Measurements from ENCODE around the gene ZNF202.

Gene ZNF202

DNA sequence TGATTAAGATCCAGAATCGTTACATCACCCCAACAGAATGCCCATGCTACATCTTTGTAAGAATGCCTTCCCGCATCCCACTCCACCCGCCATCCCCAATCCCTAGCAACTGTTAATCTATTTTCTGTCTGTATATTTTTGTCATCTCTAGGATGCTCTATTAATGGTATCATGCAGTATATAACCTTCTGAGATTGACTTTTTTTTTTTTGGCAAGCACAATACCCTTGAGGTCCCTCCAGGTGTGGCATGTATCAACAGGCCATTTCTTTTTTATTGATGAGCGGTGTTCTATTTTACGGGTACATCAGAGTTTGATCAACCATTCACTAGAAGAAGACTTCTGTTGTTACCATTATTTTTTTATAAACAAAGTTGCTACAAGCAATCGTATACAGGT is 56.9 kb downstream of the ZNF202 start:
- DNase-seq (ENCODE audit: low read depth in 2 of 3, low spot score in 1 of 3), result no peak

DNA sequence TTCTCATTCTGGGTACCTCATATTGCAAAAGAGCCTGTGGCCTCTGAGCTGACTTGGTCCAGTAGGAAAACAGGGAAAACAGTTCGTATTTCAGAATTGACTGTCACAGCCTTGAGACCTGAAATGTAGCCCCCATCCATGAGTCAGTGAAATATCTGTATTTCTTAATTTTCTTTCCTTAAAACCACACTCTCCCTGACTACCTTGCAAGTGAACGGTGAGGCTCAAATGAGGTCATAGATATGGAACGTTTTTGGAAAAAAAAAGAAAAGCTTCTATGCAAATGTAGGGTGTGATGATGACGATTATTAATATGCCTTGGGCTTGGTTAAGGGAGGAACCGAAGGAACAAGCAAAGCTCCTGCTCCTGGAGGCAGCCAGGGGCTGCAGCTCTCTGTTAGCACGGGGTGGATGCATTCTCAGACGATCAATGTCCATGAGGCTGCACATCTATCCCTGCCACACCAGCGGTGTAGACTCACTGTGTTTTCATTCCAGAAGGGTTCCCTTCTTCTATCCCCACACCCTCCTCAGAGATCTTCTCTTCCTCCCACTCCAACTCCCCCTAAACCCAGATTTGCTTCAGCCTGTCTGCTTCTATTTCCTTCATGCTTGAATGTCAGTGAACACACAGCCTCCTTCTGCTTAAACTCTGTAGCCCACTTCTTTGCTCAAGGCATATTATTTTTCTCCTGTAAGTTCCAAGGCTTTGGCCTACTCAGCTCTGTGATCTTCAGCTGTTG is 57.9 kb downstream of the ZNF202 start:
- no peak for DNase-seq (ENCODE audit: low read depth in 2 of 3, low spot score in 1 of 3)

DNA sequence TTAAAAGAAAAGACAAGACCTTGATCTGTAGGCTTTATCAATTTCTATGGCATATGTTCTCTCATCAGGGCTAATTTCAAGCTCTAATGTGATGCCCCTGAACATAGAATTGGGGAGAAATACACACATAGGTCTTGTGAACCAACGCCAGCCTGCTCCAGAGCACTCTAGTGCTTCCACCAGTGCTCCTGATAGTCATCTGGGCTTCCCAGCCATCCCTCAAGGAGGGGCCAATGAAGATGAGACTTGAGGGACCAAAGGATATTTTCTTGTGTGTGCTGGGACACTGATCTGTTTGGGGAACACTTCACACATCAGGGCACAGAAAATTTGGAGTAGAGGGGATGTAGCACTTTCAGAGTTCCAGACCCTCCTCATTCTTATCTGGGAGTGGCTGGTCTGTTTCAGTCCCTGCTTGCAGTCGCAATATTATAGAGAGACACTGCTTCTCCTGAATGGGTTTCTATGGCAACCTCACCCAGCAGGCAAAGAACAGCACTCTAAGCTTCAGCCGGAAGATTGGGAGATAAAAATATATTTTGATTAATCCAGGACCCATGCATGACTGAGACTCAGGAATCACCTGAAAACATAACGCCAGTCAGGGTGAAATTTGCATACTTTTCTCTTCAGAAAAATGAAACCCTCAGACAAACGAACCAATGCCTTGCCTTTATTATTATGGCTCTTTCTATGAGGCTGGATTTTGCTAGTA is 58.6 kb downstream of the ZNF202 start:
- DNase-seq (ENCODE audit: low read depth in 2 of 3, low spot score in 1 of 3), result no peak

GRCh38 chr11:123681030-123681429 is 60.4 kb downstream of the ZNF202 start:
- peak in 1 of 3 donors; percentile 3 for DNase-seq (ENCODE audit: low read depth in 2 of 3, low spot score in 1 of 3)

DNA sequence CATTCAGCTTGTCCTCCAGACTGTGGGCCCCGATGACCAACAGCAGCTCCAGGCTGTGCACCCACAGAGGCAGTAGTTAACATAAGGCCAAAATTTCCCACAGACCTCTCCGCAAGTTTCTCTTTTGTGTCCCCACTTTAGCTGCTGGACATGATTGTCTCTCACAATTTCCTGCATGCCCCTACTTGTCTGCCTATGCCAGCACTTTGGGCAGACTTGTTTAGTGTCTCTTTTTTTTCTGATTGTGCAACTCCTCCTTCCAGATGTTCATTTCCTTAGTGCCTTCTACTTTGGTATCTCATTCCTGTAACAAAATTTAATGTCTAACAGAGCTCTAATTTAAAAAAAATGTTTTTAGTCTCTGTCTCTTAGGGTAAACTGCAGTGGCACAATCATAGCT is 63.2 kb downstream of the ZNF202 start:
- DNase-seq (ENCODE audit: low read depth in 2 of 3, low spot score in 1 of 3), result no peak

DNA sequence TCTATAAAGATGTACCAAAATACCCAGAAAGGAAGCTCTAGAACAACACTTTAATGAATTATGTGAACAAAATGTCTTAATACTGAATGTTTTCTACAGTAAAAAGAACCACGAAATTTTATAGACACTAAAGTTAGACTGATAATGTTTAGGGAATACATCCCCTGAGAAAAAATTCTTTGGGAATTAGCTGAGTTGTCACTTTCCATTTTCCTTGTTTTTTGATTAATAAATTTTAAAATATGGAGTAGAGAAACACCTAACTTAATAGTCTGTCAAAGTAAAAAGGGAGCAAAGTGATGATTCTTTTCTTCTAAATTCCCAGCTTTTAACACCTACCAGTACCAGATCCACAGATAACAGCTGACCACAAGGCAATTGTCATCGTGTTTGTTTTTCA is 64.0 kb downstream of the ZNF202 start:
- DNase-seq (ENCODE audit: low read depth in 2 of 3, low spot score in 1 of 3), result no peak

DNA sequence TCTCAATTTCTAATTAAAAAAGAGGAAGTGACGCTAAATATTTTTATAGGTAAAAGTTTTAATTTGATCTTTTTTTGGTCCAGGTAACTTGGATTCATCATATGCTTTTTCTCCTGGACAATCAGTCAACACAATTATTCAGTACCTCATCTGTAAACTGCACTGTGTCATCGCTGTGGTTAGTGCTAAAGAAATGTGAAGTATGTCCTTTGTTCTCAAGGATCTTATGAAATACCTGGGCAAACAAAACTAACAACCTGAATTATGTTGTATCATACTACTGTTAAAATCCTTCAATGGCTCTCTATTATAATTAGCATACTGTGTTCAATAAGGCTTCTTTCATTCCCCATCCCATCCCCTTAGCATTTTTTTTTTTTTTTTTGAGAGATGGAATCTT is 67.2 kb downstream of the ZNF202 start:
- DNase-seq (ENCODE audit: low read depth in 2 of 3, low spot score in 1 of 3), result no peak

All from stimulated activated CD4-positive, alpha-beta T cell treated with anti-CD3 and anti-CD28 coated beads, Interleukin-12 subunit alpha, Interleukin-12 subunit beta, amount 100 ng/mL, for 48 hours (primary cell).